ENCODE results near the gene TUBB6. TPM values are rescaled to one million over a fixed set of nuclear protein-coding genes. Genes with fewer than 3 reads are reported as not detected.

TUBB6 gene
- total and polyA plus RNA-seq, 2 donors from 2014 or later = 25.9 to 98.9 TPM

DNA sequence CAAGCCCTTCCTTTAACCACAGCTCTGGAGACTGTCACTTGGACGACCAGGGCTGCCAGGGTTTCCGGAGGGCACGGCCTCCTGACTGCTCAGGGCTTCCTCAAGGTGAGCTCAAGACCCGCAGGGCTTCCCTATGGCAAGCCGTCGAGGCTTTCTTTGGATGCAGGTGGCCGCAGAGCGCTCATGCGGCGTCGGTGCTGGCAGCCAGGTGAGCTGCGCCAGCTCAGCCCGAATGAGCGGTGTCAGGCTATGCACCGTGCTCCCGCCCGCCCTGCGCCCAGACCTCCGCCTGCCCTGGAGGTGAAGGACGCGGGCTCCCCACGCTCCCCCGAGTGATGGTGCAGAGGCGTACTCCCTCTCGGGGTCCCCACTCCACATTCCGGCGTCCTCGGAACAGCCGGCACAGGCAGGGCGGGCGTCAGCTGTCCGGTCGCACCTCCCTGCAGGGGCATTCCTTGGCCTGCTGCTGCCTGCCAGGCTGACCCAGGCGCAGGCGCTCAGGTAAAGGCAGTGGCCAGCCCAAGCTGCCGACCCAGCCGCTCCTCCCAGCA lies 20.8 kb upstream of the TUBB6 start:
- Histone ChIP-seq H3K9ac (ENCODE audit: low read length in 3 of 3) (peak overlapping the region in 1 of 3 donors; percentile 61), H3K9me3 (ENCODE audit: control insufficient read depth in 2 of 3, insufficient read depth in 1 of 3, low read length in 3 of 3) (no peaks in the 10 kb centered on the region), H3K36me3 (ENCODE audit: control insufficient read depth in 2 of 3, insufficient read depth in 3 of 3, low read length in 3 of 3) (no peaks in the 10 kb centered on the region), H3K4me1 (ENCODE audit: control insufficient read depth in 2 of 3, insufficient read depth in 2 of 3, low read depth in 1 of 3, low read length in 3 of 3) (peaks cover 0 to 7% (median 7%) of the 10 kb centered on the region in 3 donors), H3K4me3 (ENCODE audit: low read length in 3 of 3) (peak overlapping the region in 1 of 3 donors; percentile 68), H3K27ac (ENCODE audit: low read depth in 2 of 2, low read length in 2 of 2) (peak overlapping the region in 1 of 2 donors; percentile 22), H3K27me3 (ENCODE audit: control insufficient read depth, insufficient read depth, low read length) (no peaks in the 10 kb centered on the region)
- DNase-seq (peak in 2 of 5 donors; percentile 42 to 54), FAIRE-seq (no peak)
- intact Hi-C loops (cut with DNase I) = no loop called here
- TF ChIP-seq, protein P1, sequence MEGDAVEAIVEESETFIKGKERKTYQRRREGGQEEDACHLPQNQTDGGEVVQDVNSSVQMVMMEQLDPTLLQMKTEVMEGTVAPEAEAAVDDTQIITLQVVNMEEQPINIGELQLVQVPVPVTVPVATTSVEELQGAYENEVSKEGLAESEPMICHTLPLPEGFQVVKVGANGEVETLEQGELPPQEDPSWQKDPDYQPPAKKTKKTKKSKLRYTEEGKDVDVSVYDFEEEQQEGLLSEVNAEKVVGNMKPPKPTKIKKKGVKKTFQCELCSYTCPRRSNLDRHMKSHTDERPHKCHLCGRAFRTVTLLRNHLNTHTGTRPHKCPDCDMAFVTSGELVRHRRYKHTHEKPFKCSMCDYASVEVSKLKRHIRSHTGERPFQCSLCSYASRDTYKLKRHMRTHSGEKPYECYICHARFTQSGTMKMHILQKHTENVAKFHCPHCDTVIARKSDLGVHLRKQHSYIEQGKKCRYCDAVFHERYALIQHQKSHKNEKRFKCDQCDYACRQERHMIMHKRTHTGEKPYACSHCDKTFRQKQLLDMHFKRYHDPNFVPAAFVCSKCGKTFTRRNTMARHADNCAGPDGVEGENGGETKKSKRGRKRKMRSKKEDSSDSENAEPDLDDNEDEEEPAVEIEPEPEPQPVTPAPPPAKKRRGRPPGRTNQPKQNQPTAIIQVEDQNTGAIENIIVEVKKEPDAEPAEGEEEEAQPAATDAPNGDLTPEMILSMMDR (IDR thresholded peaks at IDR 0.05; ENCODE audit: borderline replicate concordance, extremely low read depth, insufficient read depth) = no peak

DNA sequence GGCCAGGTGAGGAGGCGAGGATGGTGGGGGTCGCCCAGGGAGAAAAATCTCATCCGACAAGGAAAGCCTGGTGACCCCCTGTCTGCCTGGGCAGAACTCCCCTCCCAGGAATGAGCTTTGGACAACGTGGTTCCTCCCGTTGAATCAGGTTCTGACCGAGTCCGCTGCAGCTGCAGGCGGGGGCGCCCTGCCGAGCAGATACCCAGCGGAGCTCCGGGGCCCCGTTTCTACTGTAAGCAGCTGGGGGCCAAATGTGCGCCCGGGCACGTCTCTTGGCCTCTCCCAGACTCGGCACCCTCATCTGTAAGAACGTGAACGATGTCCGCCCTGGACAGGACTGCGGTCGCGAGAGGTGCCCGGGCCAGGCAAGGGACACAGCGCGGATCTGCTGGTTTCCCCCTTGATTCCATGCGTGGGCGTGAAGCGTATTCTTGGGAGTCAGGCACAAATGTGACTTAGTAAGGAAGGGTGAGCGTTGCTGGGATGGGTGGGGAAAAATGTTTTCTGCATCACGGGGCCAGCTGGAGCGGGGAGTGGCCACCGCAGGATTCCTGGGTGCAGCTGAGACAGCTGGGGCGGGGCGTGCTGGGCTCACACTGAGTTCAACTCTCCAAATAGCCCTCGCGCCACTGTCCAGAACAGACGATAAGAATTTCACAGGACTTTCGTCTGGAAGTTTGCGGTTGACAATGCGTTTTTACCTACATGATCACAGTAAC lies 20.2 kb upstream of the TUBB6 start:
- peak overlapping the region; percentile 13 to 68 (median 48) for H3K4me3 ChIP-seq (ENCODE audit: low read length in 3 of 3)
- TF ChIP-seq, protein P1 (IDR thresholded peaks at IDR 0.05; ENCODE audit: borderline replicate concordance, extremely low read depth, insufficient read depth) = no peak
- intact Hi-C loops (cut with DNase I) = no loop called here
- peak overlapping the region in 1 of 2 donors; percentile 22 for H3K27ac ChIP-seq (ENCODE audit: low read depth in 2 of 2, low read length in 2 of 2)
- H3K4me1 ChIP-seq (ENCODE audit: control insufficient read depth in 2 of 3, insufficient read depth in 2 of 3, low read depth in 1 of 3, low read length in 3 of 3) = peaks cover 0 to 7% (median 7%) of the 10 kb centered on the region in 3 donors
- no peaks in the 10 kb centered on the region for H3K9me3 ChIP-seq (ENCODE audit: control insufficient read depth in 2 of 3, insufficient read depth in 1 of 3, low read length in 3 of 3)
- no peak for FAIRE-seq
- peak; percentile 67 to 94 (median 76) for DNase-seq
- H3K36me3 ChIP-seq (ENCODE audit: control insufficient read depth in 2 of 3, insufficient read depth in 3 of 3, low read length in 3 of 3) = no peaks in the 10 kb centered on the region
- no peaks in the 10 kb centered on the region for H3K27me3 ChIP-seq (ENCODE audit: control insufficient read depth, insufficient read depth, low read length)
- peak overlapping the region in 1 of 3 donors; percentile 61 for H3K9ac ChIP-seq (ENCODE audit: low read length in 3 of 3)

DNA sequence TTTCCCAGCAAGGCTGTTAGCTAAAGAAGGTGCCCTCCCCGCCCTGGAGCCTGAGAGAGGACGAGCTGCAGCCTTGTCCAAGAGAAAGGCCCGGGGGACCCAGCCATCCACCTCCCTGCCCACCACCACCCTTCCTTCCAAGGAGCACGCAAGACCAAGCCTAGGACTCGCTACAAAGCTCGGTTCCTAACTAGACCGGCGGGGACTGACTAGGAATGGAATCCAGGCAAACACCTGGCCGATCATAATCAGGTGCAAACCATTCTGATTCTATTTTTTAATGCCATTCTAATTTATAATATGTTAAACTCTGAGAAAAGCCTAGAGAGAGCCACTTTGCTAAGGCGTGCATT lies 19.7 kb upstream of the TUBB6 start:
- no peak for FAIRE-seq
- Histone ChIP-seq H3K9ac (ENCODE audit: low read length in 3 of 3) (peak overlapping the region in 1 of 3 donors; percentile 61), H3K36me3 (ENCODE audit: control insufficient read depth in 2 of 3, insufficient read depth in 3 of 3, low read length in 3 of 3) (no peaks in the 10 kb centered on the region), H3K27ac (ENCODE audit: low read depth in 2 of 2, low read length in 2 of 2) (no peak overlapping the region), H3K4me1 (ENCODE audit: control insufficient read depth in 2 of 3, insufficient read depth in 2 of 3, low read depth in 1 of 3, low read length in 3 of 3) (peaks cover 0 to 7% (median 7%) of the 10 kb centered on the region in 3 donors), H3K4me3 (ENCODE audit: low read length in 3 of 3) (peak overlapping the region; percentile 13 to 68 (median 26)), H3K27me3 (ENCODE audit: control insufficient read depth, insufficient read depth, low read length) (no peaks in the 10 kb centered on the region), H3K9me3 (ENCODE audit: control insufficient read depth in 2 of 3, insufficient read depth in 1 of 3, low read length in 3 of 3) (no peaks in the 10 kb centered on the region)
- intact Hi-C loops (cut with DNase I) = no loop called here
- peak in 1 of 5 donors; percentile 23 for DNase-seq
- TF ChIP-seq, protein P1 (IDR thresholded peaks at IDR 0.05; ENCODE audit: borderline replicate concordance, extremely low read depth, insufficient read depth) = no peak
